PFSK-1 (cell line): ENCODE results near the gene CAMKMT.

Source experiments
- FOXP2 ChIP-seq: optimal IDR thresholded peaks from 2 replicates; pipeline ENCODE3; 2011; ENCODE audit warnings: borderline replicate concordance, control low read depth, inconsistent platforms; ENCODE audit not compliant: insufficient read depth; ENCODE audit errors: extremely low read length, extremely low read depth
- POLR2AphosphoS5 ChIP-seq: IDR thresholded peaks from 2 replicates; pipeline ENCODE4 v1.6.1; 2012; ENCODE audit warnings: low read depth, mild to moderate bottlenecking, control low read depth, low read length, moderate library complexity
- REST ChIP-seq, 2 experiments: IDR thresholded peaks; 2 replicates each; pipeline versions ENCODE4 v1.6.1 to v1.8.0; 2011 to 2012; ENCODE audit warnings: low read depth in 2 of 2, low read length in 2 of 2, control low read depth in 1 of 2, inconsistent platforms in 1 of 2, mild to moderate bottlenecking in 1 of 2, moderate library complexity in 1 of 2; ENCODE audit not compliant: insufficient read depth in 1 of 2
- SIN3A ChIP-seq: IDR thresholded peaks from 2 replicates; pipeline ENCODE4 v1.6.1; 2012; ENCODE audit warnings: mild to moderate bottlenecking, low read length, moderate library complexity, borderline replicate concordance; ENCODE audit not compliant: insufficient read depth
- TAF1 ChIP-seq: IDR thresholded peaks from 2 replicates; pipeline ENCODE4 v1.6.1; 2012; ENCODE audit warnings: low read length, control low read depth, borderline replicate concordance; ENCODE audit not compliant: insufficient read depth

The CAMKMT gene

GRCh38 chr2:44705876-44706480 is 344.2 kb downstream of the CAMKMT start:
- TF ChIP-seq FOXP2 (no peak), TAF1 (no peak), POLR2AphosphoS5 (no peak), REST (IDR thresholded peaks at IDR 0.05; ENCODE audit: insufficient read depth in 1 of 2, low read depth in 2 of 2, low read length in 2 of 2) (no peak), SIN3A (no peak)

- TF ChIP-seq FOXP2 (no peak), REST (IDR thresholded peaks at IDR 0.05; ENCODE audit: insufficient read depth in 1 of 2, low read depth in 2 of 2, low read length in 2 of 2) (no peak), TAF1 (no peak), SIN3A (no peak), POLR2AphosphoS5 (no peak)
Observed at GRCh38 chr2:44706681-44707553, 345.2 kb downstream of the CAMKMT start.

- TF ChIP-seq POLR2AphosphoS5 (no peak), SIN3A (no peak), FOXP2 (no peak), TAF1 (no peak), REST (IDR thresholded peaks at IDR 0.05; ENCODE audit: insufficient read depth in 1 of 2, low read depth in 2 of 2, low read length in 2 of 2) (no peak)
Observed at GRCh38 chr2:44707945-44708660, 346.4 kb downstream of the CAMKMT start.

GRCh38 chr2:44708661-44709000 is 346.9 kb downstream of the CAMKMT start:
- TF ChIP-seq POLR2AphosphoS5 (no peak), SIN3A (no peak)

GRCh38 chr2:44713170-44713569 is 351.4 kb downstream of the CAMKMT start:
- no peak for TF ChIP-seq REST (IDR thresholded peaks at IDR 0.05; ENCODE audit: insufficient read depth in 1 of 2, low read depth in 2 of 2, low read length in 2 of 2)
- TF ChIP-seq TAF1 = no peak
- TF ChIP-seq SIN3A = no peak
- no peak for TF ChIP-seq FOXP2
- no peak for TF ChIP-seq POLR2AphosphoS5
